Thyroid gland (tissue), 4 donors: ENCODE measurements around the gene CCR5AS.

Source experiments
- DNase-seq, 2 donors: peaks; one replicate each; pipeline ENCODE4 v3.0.0-alpha.2; 2019
- H3K27ac ChIP-seq, 3 donors: fragments of 200-600 bp; sonication (generic); 1 replicate in 2 of 3; 2 replicates in 1 of 3; pipeline ENCODE4 v1.5.1; 2016 to 2019; ENCODE audit warnings: mild to moderate bottlenecking in 1 of 3, moderate library complexity in 1 of 3
- H3K27me3 ChIP-seq: fragments of 200-600 bp; sonication (generic); one replicate; pipeline ENCODE4 v1.5.1; 2019
- H3K36me3 ChIP-seq, 2 donors: fragments of 200-600 bp; sonication (generic); one replicate each; pipeline ENCODE4 v1.5.1; 2016 to 2019
- H3K4me1 ChIP-seq, 2 donors: fragments of 200-600 bp; sonication (generic); one replicate each; pipeline ENCODE4 v1.5.1; 2017 to 2019
- H3K4me3 ChIP-seq, 3 donors: fragments of 200-600 bp; sonication (generic); replicated peaks in 1 of 3; 1 replicate in 2 of 3; 2 replicates in 1 of 3; pipeline ENCODE4 v1.5.1; 2016; ENCODE audit warnings: mild to moderate bottlenecking in 1 of 3
- H3K9me3 ChIP-seq: fragments of 200-600 bp; sonication (generic); one replicate; pipeline ENCODE4 v1.5.1; 2017
- POLR2A ChIP-seq, 2 donors: fragments of 450-650 bp; IDR thresholded peaks; one replicate each; pipeline ENCODE4 v1.6.1; 2017; ENCODE audit warnings: antibody characterized with exemption in 2 of 2, mild to moderate bottlenecking in 2 of 2, moderate library complexity in 1 of 2
- WGBS, 2 donors: methylation state at CpG; one replicate each; pipeline ENCODE4 v1.1.5; 2017; 5-methylcytosine and 5-hydroxymethylcytosine counted together
- intact Hi-C: fragments of 100-400 bp; cut with DNase I; formaldehyde crosslinking; loops from one replicate; pipeline ENCODE4 v1.15.1; 2023
- TF ChIP-seq, protein P1 (sequence below), 6 experiments: fragments of 200-600 bp in 3 of 6; fragments of 450-650 bp in 3 of 6; sonication (generic) in 3 of 6; IDR thresholded peaks; one replicate each; pipeline ENCODE4 v1.5.1; 2016 to 2019; ENCODE audit warnings: antibody characterized with exemption in 6 of 6, mild to moderate bottlenecking in 2 of 6, inconsistent platforms in 1 of 6, moderate library complexity in 1 of 6

CCR5AS gene

DNA sequence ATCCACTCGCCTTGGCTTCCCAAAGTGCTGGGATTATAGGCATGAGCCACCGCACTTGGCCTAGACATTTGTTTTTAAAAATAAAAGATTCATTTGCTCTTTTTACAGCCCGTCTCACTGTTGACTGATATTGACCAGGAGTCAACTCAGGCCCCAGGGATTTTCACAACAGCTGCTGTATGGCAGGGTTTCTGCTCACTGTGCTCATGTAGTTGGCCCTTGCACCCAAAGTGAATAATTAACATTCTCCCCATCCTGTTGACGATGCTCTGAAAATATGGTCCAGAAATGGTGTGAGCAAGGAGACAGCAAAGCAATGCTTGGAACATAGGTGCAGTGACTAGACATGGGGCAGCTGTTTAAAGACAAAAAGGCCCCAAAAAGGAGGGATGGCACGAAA lies 39.1 kb downstream of the CCR5AS start:
- Histone ChIP-seq H3K9me3 (no peaks in the 10 kb centered on the region), H3K4me3 (no peak overlapping the region), H3K36me3 (no peaks in the 10 kb centered on the region), H3K27ac (no peak overlapping the region), H3K4me1 (no peaks in the 10 kb centered on the region), H3K27me3 (no peaks in the 10 kb centered on the region)
- DNase-seq: no peak
- no peak for TF ChIP-seq POLR2A (IDR thresholded peaks at IDR 0.05)
- TF ChIP-seq, protein P1, sequence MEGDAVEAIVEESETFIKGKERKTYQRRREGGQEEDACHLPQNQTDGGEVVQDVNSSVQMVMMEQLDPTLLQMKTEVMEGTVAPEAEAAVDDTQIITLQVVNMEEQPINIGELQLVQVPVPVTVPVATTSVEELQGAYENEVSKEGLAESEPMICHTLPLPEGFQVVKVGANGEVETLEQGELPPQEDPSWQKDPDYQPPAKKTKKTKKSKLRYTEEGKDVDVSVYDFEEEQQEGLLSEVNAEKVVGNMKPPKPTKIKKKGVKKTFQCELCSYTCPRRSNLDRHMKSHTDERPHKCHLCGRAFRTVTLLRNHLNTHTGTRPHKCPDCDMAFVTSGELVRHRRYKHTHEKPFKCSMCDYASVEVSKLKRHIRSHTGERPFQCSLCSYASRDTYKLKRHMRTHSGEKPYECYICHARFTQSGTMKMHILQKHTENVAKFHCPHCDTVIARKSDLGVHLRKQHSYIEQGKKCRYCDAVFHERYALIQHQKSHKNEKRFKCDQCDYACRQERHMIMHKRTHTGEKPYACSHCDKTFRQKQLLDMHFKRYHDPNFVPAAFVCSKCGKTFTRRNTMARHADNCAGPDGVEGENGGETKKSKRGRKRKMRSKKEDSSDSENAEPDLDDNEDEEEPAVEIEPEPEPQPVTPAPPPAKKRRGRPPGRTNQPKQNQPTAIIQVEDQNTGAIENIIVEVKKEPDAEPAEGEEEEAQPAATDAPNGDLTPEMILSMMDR (IDR thresholded peaks at IDR 0.05): no peak
- WGBS, 2 donors: 90 to 91% methylated on average over 5 of the region's 5 CpGs
- intact Hi-C loops: no loop called here

DNA sequence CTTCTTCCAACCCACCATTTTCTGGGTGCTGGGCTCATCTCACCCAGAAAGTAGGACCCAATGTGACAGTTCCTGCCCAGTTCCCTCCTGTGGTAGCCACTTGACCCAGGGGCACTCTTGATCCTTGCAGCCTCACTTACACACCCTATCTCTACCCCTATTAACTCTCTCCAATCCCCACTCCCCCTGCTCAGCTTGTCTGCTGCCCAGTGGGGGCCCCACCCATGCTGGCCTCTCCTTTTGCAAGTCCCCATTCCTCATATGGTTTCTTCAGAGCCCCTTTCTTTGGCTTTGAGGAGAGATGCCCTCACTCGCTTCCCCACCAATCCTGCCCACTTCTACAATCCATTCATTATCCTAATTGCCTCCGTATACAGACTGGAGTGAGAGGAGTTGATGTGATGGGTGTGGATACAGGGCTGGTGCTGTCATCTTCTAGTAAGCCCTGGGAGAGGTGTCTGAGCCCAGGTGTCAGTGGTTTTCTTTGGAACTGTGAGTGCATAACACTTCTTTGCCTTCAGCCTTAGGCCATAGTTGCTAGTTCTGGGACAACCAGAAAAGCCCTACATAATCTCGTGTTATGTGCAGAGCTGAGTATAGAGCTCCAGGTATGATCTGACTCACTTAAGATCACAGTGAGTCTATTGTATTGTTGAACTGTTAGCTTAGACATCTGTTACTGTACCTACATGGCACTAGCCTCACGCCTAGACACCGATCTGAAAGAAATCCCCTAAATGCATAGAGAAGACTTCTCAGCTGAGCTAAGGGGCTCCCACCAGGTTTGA lies 40.9 kb downstream of the CCR5AS start:
- intact Hi-C loops: no loop called here
- H3K27ac ChIP-seq: no peak overlapping the region
- no peak overlapping the region for H3K4me3 ChIP-seq
- H3K36me3 ChIP-seq: no peaks in the 10 kb centered on the region
- DNase-seq: no peak
- no peaks in the 10 kb centered on the region for H3K27me3 ChIP-seq
- no peaks in the 10 kb centered on the region for H3K9me3 ChIP-seq
- WGBS, 2 donors: 94 to 97% methylated on average over 5 of the region's 5 CpGs
- TF ChIP-seq, protein P1 (IDR thresholded peaks at IDR 0.05): no peak
- TF ChIP-seq POLR2A (IDR thresholded peaks at IDR 0.05): no peak
- H3K4me1 ChIP-seq: no peaks in the 10 kb centered on the region

DNA sequence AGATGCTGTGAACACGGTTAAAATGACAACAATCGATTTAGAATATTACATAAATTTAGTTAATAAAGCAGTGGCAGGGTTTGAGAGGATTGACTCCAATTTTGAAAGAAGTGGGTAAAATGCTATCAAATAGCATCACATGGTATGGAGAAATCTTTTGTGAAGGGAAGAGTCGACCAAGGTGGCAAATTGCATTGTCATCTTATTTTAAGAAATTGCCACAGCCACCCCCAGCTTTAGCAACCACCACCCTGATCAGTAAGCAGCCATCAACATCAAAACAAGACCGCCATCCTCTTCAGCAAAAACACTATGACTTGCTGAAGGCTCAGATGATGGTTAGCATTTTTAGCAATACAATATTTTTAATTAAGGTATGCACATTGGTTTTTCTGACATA lies 41.8 kb downstream of the CCR5AS start:
- H3K4me3 ChIP-seq: no peak overlapping the region
- peaks cover 0 to 6% of the 10 kb centered on the region in 2 donors for H3K4me1 ChIP-seq
- DNase-seq: no peak
- intact Hi-C loops: no loop called here
- H3K27ac ChIP-seq: no peak overlapping the region
- H3K27me3 ChIP-seq: no peaks in the 10 kb centered on the region
- 83 to 90% methylated on average over 4 of the region's 4 CpGs for WGBS, 2 donors
- H3K9me3 ChIP-seq: no peaks in the 10 kb centered on the region
- TF ChIP-seq, protein P1 (IDR thresholded peaks at IDR 0.05): no peak
- TF ChIP-seq POLR2A (IDR thresholded peaks at IDR 0.05): no peak
- H3K36me3 ChIP-seq: no peaks in the 10 kb centered on the region

DNA sequence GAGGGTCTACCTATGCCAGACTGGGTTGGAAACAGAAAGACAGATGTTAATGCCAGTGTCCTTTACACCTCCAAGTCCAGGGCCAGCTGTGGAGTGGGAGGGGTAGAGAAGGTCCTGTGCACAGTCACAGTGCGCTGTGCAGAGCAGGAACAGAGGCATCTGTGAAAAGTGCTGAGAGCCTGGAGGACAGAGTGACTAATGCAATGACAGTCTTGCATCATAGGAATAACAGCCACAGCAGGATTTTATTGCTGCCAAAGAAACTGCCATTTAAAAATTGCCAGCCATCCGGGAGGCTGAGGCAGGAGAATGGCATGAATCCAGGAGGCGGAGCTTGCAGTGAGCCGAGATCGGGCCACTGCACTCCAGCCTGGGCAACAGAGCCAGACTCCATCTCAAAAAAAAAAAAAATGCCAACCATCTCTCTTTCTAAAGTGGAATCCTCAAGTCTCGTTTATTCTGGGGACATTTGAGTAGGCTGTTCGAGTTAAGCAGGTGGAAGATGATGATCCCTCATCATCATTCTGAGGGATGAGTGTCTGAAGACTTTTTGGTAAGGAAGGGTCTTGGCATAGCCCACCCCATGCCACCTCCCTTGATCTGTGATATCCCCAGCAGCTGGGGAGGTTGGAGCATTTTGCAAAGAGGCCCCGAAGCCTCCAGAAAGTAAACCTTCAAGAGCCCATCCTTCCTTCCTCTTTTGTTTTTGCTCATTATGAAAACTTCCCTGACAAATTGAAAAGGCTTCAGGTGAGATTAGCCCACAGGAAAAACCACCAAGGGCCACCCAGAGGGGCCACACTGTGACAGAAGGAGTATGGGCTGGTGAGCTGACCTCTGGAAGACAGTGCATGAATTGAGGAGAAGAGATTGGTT lies 45.2 kb downstream of the CCR5AS start:
- H3K36me3 ChIP-seq: no peaks in the 10 kb centered on the region
- no peaks in the 10 kb centered on the region for H3K9me3 ChIP-seq
- TF ChIP-seq, protein P1 (IDR thresholded peaks at IDR 0.05): no peak
- TF ChIP-seq POLR2A (IDR thresholded peaks at IDR 0.05): no peak
- H3K27me3 ChIP-seq: no peaks in the 10 kb centered on the region
- H3K4me3 ChIP-seq: no peak overlapping the region
- H3K27ac ChIP-seq: no peak overlapping the region
- peaks cover 7 to 15% of the 10 kb centered on the region in 2 donors for H3K4me1 ChIP-seq
- WGBS, 2 donors: 70 to 72% methylated on average over 8 of the region's 8 CpGs
- no peak for DNase-seq
- intact Hi-C loops: no loop called here

DNA sequence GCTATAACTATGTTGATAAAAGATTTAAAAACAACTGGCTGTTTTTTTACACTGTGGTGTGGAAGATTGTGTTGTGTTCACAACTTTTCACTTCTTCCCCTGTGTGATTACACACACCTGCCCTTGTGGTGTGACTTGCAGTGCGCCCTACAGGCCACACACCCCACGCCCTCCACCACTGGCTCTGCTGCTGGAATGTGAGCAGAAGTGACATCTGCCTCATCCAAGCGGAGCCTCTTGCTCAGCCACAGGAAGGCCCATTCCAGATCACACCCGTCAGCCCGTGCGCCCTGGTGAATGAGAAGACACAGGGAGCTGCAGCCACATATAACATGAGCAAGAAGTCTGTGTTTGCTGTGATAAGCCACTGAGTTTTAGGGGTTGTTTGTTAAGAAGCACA lies 46.0 kb downstream of the CCR5AS start:
- Histone ChIP-seq H3K9me3 (no peaks in the 10 kb centered on the region), H3K36me3 (no peaks in the 10 kb centered on the region), H3K27me3 (no peaks in the 10 kb centered on the region), H3K4me3 (no peak overlapping the region), H3K27ac (no peak overlapping the region), H3K4me1 (peaks cover 7 to 15% of the 10 kb centered on the region in 2 donors)
- TF ChIP-seq, protein P1 (IDR thresholded peaks at IDR 0.05): no peak
- TF ChIP-seq POLR2A (IDR thresholded peaks at IDR 0.05): no peak
- intact Hi-C loops: no loop called here
- DNase-seq: no peak
- WGBS, 2 donors: 69 to 82% methylated on average over 6 of the region's 6 CpGs
